IPS DF 4.7 (cell line): ENCODE data around the gene CARMIL1.

ENCODE experiments used
- DNase-seq: peaks from one replicate; pipeline ENCODE4 v3.0.0-alpha.2; 2013; ENCODE audit warnings: low spot score; ENCODE audit errors: extremely low read depth

The CARMIL1 gene

GRCh38 chr6:25332655-25333071 lies 53.5 kb downstream of the CARMIL1 start:
- DNase-seq, result no peak

DNA sequence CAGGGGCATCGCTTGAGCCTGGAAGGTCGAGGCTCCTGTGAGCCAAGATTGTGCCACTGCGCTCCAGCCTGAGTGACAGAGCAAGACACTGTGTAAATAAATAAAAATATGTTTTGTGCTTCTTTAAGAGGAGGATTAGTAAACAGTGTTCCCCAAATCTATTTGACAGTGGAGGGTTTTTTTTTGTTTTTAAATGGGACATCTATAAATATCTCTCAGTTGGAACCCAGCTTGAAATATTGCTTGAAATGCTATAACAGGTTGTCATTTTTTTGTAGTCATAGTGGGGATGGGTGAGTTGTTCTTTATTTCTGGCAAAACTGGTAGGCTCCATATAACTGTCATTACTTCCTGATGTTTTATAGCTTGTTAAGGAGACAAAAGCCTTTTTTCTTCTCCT lies 54.3 kb downstream of the CARMIL1 start:
- no peak for DNase-seq

DNA sequence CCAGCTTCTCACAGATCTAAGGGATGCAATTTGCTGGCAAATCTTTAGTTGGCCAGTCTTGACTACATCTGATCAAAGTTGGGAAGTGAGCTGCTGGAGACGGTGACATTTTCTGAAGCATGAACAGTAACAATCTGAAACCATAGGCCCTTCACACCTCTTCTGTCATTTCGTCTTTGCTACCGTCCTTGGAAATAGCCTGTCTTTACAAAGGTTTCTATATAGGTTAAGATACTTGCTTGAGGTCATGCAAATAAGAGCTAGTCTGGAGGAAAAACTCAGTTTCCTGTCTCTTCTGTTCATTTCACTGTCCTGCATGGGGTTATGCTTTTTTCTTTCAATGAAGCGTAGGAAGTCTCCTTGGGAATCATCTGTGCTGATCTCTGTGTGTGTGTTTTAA lies 55.6 kb downstream of the CARMIL1 start:
- no peak for DNase-seq

GRCh38 chr6:25336996-25337395 lies 57.8 kb downstream of the CARMIL1 start:
- DNase-seq, result no peak

GRCh38 chr6:25337431-25337830 lies 58.3 kb downstream of the CARMIL1 start:
- DNase-seq, result no peak

- DNase-seq, result no peak
Observed at GRCh38 chr6:25340431-25341202, 61.4 kb downstream of the CARMIL1 start.

GRCh38 chr6:25341203-25341552 lies 62.0 kb downstream of the CARMIL1 start:
- no peak for DNase-seq

- peak; percentile 38 for DNase-seq
Observed at GRCh38 chr6:25341923-25342619, 62.9 kb downstream of the CARMIL1 start.

GRCh38 chr6:25342802-25343201 lies 63.6 kb downstream of the CARMIL1 start:
- no peak for DNase-seq

GRCh38 chr6:25343984-25344383 lies 64.8 kb downstream of the CARMIL1 start:
- DNase-seq, result no peak

- DNase-seq, result no peak
Observed at GRCh38 chr6:25344827-25345226, 65.7 kb downstream of the CARMIL1 start.

- no peak for DNase-seq
Observed at GRCh38 chr6:25346064-25346463, 66.9 kb downstream of the CARMIL1 start.

GRCh38 chr6:25350573-25350972 lies 71.4 kb downstream of the CARMIL1 start:
- no peak for DNase-seq

DNA sequence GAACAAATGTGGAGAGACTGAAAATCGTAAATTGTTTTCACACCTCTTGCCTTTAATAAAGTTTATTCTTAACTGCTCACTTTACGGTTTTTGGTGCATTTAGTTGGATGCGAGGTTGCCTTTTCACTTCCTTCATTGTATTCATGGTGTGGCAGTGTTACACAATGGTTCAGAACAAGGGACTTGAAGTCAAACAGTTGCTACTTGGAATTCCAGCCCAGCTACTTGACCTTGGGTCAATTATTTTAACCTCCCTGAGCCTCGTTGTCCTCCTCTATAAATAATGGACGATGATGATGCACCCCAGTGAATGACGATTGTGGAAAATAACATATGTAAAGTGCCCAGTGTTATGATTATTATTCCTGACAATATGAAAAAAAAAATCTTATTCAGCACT lies 72.3 kb downstream of the CARMIL1 start:
- no peak for DNase-seq

GRCh38 chr6:25352285-25352684 lies 73.1 kb downstream of the CARMIL1 start:
- DNase-seq, result no peak

- DNase-seq, result no peak
Observed at GRCh38 chr6:25354078-25354932, 75.1 kb downstream of the CARMIL1 start.

GRCh38 chr6:25359191-25359861 lies 80.2 kb downstream of the CARMIL1 start:
- DNase-seq, result no peak

GRCh38 chr6:25359891-25360290 lies 80.7 kb downstream of the CARMIL1 start:
- DNase-seq, result no peak

DNA sequence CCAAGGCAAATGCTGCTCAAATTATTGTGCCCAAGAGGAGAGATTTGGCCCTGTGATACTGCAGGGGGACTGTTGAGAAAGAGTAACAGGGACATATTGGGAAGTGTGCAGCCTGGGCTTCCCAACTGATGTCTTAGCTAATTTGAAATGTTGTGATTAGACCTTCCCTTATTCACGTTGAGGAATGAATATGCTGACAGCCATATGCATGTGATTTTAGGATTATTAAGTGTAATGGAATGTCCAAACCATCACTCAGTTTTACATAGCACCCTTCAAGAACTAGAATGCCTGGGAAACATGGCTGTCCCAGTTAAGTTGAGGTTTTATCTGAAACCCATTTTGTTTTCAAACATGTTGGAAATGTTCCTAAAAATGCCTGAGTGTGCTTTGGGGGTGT lies 81.4 kb downstream of the CARMIL1 start:
- DNase-seq, result no peak

GRCh38 chr6:25363427-25363826 lies 84.3 kb downstream of the CARMIL1 start:
- DNase-seq, result no peak

- no peak for DNase-seq
Observed at GRCh38 chr6:25365154-25365553, 86.0 kb downstream of the CARMIL1 start.
